Measurements from ENCODE around the gene SAMHD1.
A peak's percentile ranks its signal among the peaks of the same experiment; 100 is the strongest.
"Not testable (repeated sequence)": the region's sequence is repeated elsewhere in the genome, so short reads cannot be mapped to it uniquely, and the experiment has no call there.

Gene SAMHD1

GRCh38 chr20:36932476-36933426, 18.8 kb downstream of the SAMHD1 start:
- TF ChIP-seq CTCF (IDR thresholded peaks at IDR 0.05; ENCODE audit: low read depth, low read length), result no peak
- DNase-seq (ENCODE audit: low read depth in 2 of 2), result peak; percentile 15 to 78
- no peak overlapping the region for H3K4me3 ChIP-seq (replicated peaks in 1 of 2; ENCODE audit: low read depth in 2 of 2, low read length in 2 of 2)

GRCh38 chr20:36932067-36932466, 19.4 kb downstream of the SAMHD1 start:
- not testable (repeated sequence) for DNase-seq (ENCODE audit: low read depth in 2 of 2); H3K4me3 ChIP-seq (replicated peaks in 1 of 2; ENCODE audit: low read depth in 2 of 2, low read length in 2 of 2)

- H3K4me3 ChIP-seq (replicated peaks in 1 of 2; ENCODE audit: low read depth in 2 of 2, low read length in 2 of 2), result no peak overlapping the region
- TF ChIP-seq CTCF (IDR thresholded peaks at IDR 0.05; ENCODE audit: low read depth, low read length), result no peak
- no peak for DNase-seq (ENCODE audit: low read depth in 2 of 2)
These were observed 21.8 kb downstream of the SAMHD1 start for GRCh38 chr20:36929691-36930090.

- H3K4me3 ChIP-seq (replicated peaks in 1 of 2; ENCODE audit: low read depth in 2 of 2, low read length in 2 of 2), result no peak overlapping the region
- no peak for TF ChIP-seq CTCF (IDR thresholded peaks at IDR 0.05; ENCODE audit: low read depth, low read length)
- DNase-seq (ENCODE audit: low read depth in 2 of 2), result peak; percentile 36 to 65
These were observed 22.2 kb downstream of the SAMHD1 start for GRCh38 chr20:36929290-36929689.

- no peak for DNase-seq (ENCODE audit: low read depth in 2 of 2)
- TF ChIP-seq CTCF (IDR thresholded peaks at IDR 0.05; ENCODE audit: low read depth, low read length), result no peak
- no peak overlapping the region for H3K4me3 ChIP-seq (replicated peaks in 1 of 2; ENCODE audit: low read depth in 2 of 2, low read length in 2 of 2)
These were observed 23.8 kb downstream of the SAMHD1 start for GRCh38 chr20:36927704-36928103.

- no peak for TF ChIP-seq CTCF (IDR thresholded peaks at IDR 0.05; ENCODE audit: low read depth, low read length)
- no peak overlapping the region for H3K4me3 ChIP-seq (replicated peaks in 1 of 2; ENCODE audit: low read depth in 2 of 2, low read length in 2 of 2)
- no peak for DNase-seq (ENCODE audit: low read depth in 2 of 2)
These were observed 24.8 kb downstream of the SAMHD1 start for GRCh38 chr20:36926653-36927200.

GRCh38 chr20:36925234-36925633, 26.3 kb downstream of the SAMHD1 start:
- H3K4me3 ChIP-seq (replicated peaks in 1 of 2; ENCODE audit: low read depth in 2 of 2, low read length in 2 of 2), result no peak overlapping the region
- no peak for DNase-seq (ENCODE audit: low read depth in 2 of 2)
- TF ChIP-seq CTCF (IDR thresholded peaks at IDR 0.05; ENCODE audit: low read depth, low read length), result no peak

Data from cardiac fibroblast (primary cell).